CD4-positive, alpha-beta T cell treated with Interleukin-2 at 100 ng/mL for 4 hours (primary cell): Measurements from ENCODE around the gene IL6R.
"Not testable (repeated sequence)": the region's sequence is repeated elsewhere in the genome, so short reads cannot be mapped to it uniquely, and the experiment has no call there.

Experiments
- DNase-seq: peaks from one replicate; pipeline ENCODE4 v3.0.0-alpha.2; 2020; ENCODE audit warnings: low spot score

Gene IL6R

DNA sequence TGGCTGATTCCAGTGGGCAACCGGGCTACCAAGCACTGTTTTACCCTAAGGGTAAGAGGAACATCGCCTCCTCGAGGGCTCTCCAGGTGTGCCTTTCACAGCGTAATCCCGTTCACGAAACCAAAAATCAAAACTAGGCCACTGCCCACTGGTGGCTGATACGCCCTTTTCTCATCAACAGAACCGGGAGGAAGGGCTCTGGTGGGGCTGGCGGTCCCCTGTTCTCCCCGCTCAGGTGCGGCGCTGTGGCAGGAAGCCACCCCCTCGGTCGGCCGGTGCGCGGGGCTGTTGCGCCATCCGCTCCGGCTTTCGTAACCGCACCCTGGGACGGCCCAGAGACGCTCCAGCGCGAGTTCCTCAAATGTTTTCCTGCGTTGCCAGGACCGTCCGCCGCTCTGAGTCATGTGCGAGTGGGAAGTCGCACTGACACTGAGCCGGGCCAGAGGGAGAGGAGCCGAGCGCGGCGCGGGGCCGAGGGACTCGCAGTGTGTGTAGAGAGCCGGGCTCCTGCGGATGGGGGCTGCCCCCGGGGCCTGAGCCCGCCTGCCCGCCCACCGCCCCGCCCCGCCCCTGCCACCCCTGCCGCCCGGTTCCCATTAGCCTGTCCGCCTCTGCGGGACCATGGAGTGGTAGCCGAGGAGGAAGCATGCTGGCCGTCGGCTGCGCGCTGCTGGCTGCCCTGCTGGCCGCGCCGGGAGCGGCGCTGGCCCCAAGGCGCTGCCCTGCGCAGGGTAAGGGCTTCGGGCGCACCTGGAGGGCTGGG, at the start of gene IL6R:
Gene IL6R (plus strand): TSS at position 360 of the 763 bp plus-strand sequence. CDS start 287 bp downstream, at position 647.
- peak; percentile 77 for DNase-seq

DNA sequence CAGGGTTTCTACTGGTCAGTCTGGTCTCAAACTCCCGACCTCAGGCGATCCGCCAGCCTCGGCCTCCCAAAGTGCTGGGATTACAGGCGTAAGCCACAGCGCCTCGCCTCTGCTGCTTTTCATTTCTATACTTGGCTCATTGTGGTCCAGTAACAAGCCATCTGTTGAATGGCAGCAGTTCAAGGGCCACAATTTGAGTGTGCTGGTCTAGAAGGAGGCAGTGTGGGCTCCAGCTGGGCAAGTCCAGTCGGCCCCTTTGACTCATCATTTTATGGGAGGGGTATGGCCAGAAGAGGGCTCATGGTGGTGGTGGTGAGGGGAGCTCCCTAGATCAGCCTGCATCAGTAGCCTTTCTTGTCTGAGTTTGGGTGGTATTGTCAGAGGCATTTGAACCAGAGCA, 46.6 kb upstream of the IL6R start:
- DNase-seq = no peak

DNA sequence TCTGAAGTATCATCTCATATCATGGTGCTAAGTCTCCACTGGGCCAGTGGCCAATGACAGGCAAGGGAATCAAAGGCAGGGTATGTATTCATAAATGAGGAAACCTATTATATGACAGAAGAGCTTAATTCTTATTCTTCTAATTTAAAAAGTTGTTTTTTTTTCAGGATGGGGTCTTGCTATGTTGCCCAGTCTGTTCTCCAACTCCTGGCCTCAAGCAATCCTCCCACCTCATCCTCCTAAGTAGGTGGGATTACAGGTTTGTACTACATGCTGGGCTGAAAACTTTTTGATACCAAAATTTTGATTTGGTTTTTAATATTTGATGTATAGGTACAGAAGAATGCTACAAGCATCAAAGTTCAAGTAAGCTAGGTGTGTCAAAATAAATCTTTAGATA, 44.9 kb upstream of the IL6R start:
- DNase-seq = no peak

DNA sequence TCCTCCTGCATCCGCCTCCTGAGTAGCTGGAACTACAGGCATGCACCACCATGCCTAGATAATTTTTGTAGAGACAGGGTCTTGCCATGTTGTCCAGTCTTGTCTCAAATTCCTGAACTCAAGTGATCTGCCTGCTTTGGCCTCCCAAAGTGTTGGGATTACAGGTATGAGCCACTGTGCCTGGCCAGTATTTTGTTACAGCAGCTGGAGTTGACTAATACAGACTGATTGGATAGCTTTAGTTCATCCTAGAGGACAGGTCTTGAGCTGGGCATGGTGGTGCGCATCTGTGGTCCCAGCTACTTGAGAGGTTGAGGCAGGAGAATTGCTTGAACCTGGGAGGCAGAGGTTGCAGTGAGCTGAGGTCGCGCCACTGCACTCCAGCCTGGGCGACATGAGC, 44.3 kb upstream of the IL6R start:
- not testable (repeated sequence) for DNase-seq

GRCh38 chr1:154361357-154361756, 43.8 kb upstream of the IL6R start:
- DNase-seq = no peak

- no peak for DNase-seq
These were observed 33.7 kb upstream of the IL6R start for GRCh38 chr1:154371436-154371835.

DNA sequence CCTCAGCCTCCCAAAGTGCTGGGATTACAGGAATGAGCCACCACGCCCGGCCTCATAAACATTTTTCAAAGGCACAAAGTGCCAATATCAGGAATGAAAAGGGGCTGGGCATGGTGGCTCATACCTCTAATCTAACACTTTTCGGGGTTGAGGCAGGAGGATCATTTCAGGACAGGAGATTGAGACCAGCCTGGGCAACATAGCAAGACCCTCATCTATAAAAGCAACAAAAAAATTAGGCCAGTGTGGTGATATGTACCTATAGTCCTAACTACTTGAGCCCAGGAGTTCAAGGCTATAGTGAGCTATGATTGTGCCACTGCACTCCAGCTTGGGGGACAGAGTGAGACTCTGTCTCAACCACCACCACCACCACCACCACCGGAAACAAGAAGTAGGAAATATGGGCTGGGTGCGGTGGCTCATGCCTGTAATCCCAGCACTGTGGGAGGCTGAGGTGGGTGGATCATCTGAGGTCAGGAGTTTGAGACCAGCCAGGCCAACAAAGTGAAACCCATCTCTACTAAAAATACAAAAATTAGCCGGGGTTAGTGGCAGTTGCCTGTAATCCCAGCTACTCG, 31.3 kb upstream of the IL6R start:
- not testable (repeated sequence) for DNase-seq

GRCh38 chr1:154379301-154379700, 25.8 kb upstream of the IL6R start:
- DNase-seq = no peak

DNA sequence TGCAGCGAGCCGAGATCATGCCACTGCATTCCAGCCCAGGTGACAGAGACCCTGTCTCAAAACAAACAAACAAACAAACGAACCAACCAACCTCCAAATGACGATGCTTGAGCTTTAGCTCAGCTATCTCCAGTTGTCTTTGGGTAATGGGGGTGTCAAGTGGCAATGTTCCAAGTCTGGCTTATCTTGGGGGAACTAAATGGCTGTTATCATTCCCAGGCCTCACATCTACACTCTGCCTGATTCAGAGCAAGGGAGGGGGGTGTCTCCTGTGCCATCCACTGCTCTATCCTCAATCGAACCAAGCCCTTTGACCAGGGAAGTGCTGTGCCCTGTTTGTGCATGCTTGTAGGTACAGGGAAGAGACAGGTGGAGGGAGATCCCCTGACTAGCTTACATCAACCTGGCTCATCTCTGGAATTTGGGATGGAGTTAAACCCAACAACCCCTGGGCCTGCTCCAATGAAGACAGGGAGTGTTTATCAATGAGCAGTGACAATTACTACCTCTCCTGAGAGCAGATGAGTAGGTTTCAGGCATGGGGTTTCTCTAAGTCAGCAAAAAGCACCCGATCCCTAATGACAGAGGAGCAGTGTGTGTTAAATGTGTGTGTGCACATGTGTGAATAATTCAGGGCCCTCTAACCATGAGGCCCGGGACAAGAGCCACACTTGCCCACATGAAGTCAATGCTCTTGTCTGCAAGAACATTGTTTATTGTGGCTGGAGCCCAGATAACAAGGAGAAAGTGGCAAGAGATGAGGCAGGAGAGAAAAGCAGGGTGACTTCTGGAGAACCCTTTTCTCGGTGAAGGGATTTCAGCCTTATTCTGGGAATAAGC, 20.3 kb upstream of the IL6R start:
- no peak for DNase-seq

GRCh38 chr1:154386643-154387352, 18.3 kb upstream of the IL6R start:
- DNase-seq = peak; percentile 91

- DNase-seq = no peak
These were observed 13.9 kb upstream of the IL6R start for GRCh38 chr1:154391086-154391770.

- DNase-seq = no peak
These were observed 7.0 kb upstream of the IL6R start for GRCh38 chr1:154398141-154398540.

- no peak for DNase-seq
These were observed 6.5 kb upstream of the IL6R start for GRCh38 chr1:154398678-154399077.

DNA sequence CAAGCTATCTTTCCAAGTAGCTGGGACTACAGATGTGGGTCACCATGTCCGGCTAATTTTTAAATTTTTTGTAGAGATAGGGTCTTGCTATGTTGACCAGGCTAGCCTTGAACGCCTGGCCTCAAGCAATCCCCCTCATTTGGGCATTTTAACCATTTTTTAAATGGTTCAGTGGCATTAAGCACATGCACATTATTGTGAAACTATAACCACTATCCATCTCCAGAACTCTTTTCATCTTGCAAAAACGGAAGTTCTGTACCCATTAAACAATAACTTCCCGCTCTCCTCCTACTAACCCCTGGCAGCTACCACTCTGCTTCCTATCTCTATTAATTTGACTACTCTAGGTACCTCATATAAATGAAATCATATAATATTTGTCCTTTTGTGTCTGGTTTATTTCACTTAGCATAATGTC, 4.8 kb upstream of the IL6R start:
- DNase-seq = no peak

DNA sequence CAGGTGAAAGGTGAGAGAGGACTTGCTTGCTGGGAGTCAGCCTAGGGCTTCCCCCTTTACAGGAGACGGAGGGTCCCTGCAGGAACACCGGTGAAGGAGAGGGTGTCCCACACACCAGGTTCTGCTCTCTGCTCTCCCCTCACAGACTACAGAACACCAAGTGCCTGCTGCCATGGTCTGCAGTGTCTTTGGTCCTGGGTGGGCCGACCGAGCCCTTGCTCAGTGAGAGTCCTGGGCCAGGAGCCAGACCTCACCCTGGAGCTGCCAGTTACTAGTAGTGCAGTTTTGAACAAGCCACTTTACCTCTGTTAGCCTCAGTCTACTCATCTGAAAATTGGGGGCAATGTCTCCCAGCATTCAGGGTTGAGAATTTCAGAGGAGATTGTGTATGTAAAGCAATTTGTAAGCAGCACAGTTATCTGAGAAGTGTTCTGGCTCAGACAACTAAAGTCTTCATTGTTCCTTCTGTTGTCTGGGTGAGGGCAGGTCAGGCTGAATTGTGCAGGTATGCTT, 2.7 kb upstream of the IL6R start:
- no peak for DNase-seq

DNA sequence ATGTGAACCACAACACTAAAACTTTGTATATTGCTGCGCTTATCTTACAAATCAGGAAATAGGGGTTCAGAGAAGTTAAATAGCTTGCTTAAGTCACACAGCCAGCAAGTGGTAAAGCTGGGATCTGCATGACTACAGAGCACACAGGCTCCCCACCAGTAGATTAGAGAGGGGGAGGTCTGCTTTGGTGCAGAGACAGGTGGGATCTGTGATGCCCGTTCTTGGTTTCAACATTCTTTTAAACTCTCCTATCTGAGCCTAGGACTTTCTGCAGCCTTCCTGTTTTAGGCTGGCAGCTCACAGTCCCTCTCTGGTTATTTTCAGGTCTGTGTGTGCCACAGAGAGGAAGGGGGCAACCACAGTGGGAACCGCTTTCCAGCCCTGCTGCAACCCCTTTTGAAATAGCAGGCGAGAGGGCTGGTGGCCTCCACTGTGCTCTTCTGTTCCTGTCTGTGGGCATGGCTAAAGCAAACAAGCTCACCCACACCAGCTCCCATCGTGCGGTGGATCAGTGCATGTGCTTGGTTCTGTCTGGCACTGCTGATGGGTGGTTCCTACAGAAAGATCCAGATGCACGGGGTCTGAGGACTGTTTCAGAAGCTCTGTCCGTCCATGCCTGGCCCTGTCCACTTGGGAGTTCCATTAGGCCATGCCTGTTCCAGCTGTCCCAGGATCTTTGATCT, 1.7 kb upstream of the IL6R start:
- DNase-seq = peak; percentile 53

DNA sequence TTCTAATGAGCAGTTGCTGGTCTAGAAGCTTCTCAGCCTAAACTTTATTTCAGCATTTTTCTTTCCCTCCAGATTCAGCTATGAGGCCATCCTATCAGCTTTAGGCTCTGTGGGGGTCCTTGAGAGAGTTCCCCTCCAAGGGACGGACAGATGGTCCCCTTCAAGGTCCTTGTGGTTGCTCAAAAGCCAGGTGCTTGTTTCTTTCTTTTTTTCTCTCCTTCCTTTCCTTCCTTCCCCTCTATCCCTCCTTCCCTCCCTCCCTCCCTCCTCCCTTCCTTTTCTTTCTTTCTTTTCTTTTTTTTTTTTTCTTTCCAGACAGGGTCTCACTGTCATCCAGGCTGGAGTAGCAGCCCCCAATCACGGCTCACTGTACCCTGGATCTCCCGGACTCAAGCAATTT, 1.2 kb upstream of the IL6R start:
- no peak for DNase-seq

DNA sequence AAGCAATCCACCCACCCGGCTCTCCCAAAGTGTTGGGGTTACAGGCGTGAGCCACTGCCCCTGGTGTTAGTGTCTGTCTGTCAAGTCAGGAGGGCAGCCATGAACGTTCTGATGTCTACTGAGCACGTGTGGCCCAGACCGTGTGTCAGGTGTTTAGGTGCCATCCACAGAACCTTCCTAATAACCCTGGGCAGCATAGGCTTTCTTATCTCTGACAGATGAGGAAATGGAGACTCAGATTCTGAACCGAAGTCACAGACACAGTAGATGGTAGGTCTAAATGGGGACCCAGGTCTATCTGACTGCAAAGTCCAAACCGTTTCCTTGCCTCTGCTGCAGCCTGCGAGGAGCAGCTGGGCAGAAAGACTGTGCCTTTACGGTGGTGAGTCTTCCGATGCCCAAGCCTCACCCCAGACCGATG, 622 bp upstream of the IL6R start:
- DNase-seq = no peak

- DNase-seq = peak; percentile 49
These were observed 816 bp downstream of the IL6R start for GRCh38 chr1:154405747-154406571.

DNA sequence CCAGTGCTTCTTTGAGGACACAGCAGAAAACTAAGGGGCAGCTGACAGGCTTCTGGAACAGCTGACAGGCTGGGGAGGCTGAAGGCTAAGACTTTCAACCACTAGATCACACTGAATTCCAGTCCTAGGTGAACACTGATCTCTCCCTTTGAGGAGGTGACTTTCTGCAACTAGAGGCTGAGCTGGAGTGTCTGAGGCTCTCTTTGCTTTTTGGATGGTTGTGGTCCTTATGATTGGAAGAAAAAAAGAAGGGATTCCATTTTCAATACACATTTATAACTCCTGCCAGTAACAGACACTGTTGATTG, 1.4 kb downstream of the IL6R start:
- DNase-seq = no peak
